Right lobe of liver (tissue), 6 donors: Measurements from ENCODE around the gene CDC42EP5. TPM values are rescaled to one million over a fixed set of nuclear protein-coding genes. Genes with fewer than 3 reads are reported as not detected.

Experiments used
- ATAC-seq, 4 donors: fragments of 200-7000 bp; cut with Tn5 transposase; one replicate each; pipeline ENCODE4 v1.9.1; 2020; ENCODE audit warnings: mild to moderate bottlenecking in 4 of 4, moderate library complexity in 4 of 4
- DNase-seq, 3 donors: peaks; one replicate each; pipeline ENCODE4 v3.0.0-alpha.2; 2020
- H3K27ac ChIP-seq, 3 donors: fragments of 200-600 bp; one replicate each; pipeline ENCODE4 v1.8.0; 2022
- H3K27me3 ChIP-seq, 2 donors: fragments of 200-600 bp; one replicate each; pipeline ENCODE4 v1.8.0; 2022
- H3K36me3 ChIP-seq, 4 donors: fragments of 200-600 bp; sonication (generic) in 1 of 4; one replicate each; pipeline versions ENCODE4 v1.5.1 to v1.8.0; 2017 to 2022; ENCODE audit warnings: control low read depth in 1 of 4
- H3K4me1 ChIP-seq, 4 donors: fragments of 200-600 bp; sonication (generic) in 1 of 4; one replicate each; pipeline versions ENCODE4 v1.5.1 to v1.8.0; 2017 to 2022; ENCODE audit warnings: control low read depth in 1 of 4
- H3K4me3 ChIP-seq, 3 donors: fragments of 200-600 bp; one replicate each; pipeline ENCODE4 v1.8.0; 2022
- H3K9me3 ChIP-seq, 4 donors: fragments of 200-600 bp; sonication (generic) in 1 of 4; one replicate each; pipeline versions ENCODE4 v1.5.1 to v1.8.0; 2017 to 2022; ENCODE audit warnings: control low read depth in 1 of 4
- CTCF ChIP-seq, 4 donors: fragments of 200-600 bp in 3 of 4; fragments of 450-650 bp in 1 of 4; IDR thresholded peaks; one replicate each; pipeline versions ENCODE4 v1.5.1 to v1.8.0; 2016 to 2022; ENCODE audit warnings: antibody characterized with exemption in 4 of 4, mild to moderate bottlenecking in 2 of 4
- POLR2A ChIP-seq: fragments of 450-650 bp; IDR thresholded peaks from one replicate; pipeline ENCODE4 v1.6.1; 2017; ENCODE audit warnings: antibody characterized with exemption, mild to moderate bottlenecking
- WGBS: methylation state at CpG from one replicate; pipeline ENCODE4 v1.1.6; 2018; ENCODE audit warnings: low coverage, low lambda C conversion rate; ENCODE audit not compliant: insufficient coverage; ENCODE audit errors: missing lambda C conversion rate; 5-methylcytosine and 5-hydroxymethylcytosine counted together
- intact Hi-C, 2 donors: fragments of 100-400 bp; cut with DNase I; formaldehyde crosslinking; loops; one replicate each; pipeline versions ENCODE4 v1.11.2 to v1.14.1; 2022
- total RNA-seq, 6 experiments: library from RNA; depleted of rRNA in 2 of 6; stranded (reverse); fragments of >200 nt in 2 of 6; fragmentation: NEBNext Ultra II Directional in 3 of 6; extraction: Animal tissue kit (Norgen Biotek cat#: 25700) in 3 of 6; gene quantifications; one replicate each; pipeline versions ENCODE4 v1.1.0 to v1.2.4, GENCODE V29; 2016 to 2023
- donor health status: DM: no; HTN: yes; CAD: no.
- donor health status: DM: no; HTN: no; CAD: no.
- donor health status: DM: no; HTN: no; CAD: no.
- donor health status: DM: no; HTN: yes; CAD: no.
- donor health status: DM: no; HTN: yes; CAD: no.

CDC42EP5 gene
- total RNA-seq, 6 experiments from 2014 or later, result 1.3 to 3.7 (median 2.0) TPM

- TF ChIP-seq POLR2A (no peak), CTCF (IDR thresholded peaks at IDR 0.05) (no peak)
- H3K36me3 ChIP-seq, result no peaks in the 10 kb centered on the region
- H3K9me3 ChIP-seq, result no peaks in the 10 kb centered on the region
- DNase-seq, result no peak
- no peak overlapping the region for H3K27ac ChIP-seq
- peaks cover 0 to 3% of the 10 kb centered on the region in 2 donors for H3K27me3 ChIP-seq
- ATAC-seq, result no peak
- WGBS, result 27% methylated on average over 5 of the region's 13 CpGs
- H3K4me1 ChIP-seq, result peaks cover 0 to 10% (median 0%) of the 10 kb centered on the region in 4 donors
- no peak overlapping the region for H3K4me3 ChIP-seq
- intact Hi-C loops, result no loop called here
Observed at GRCh38 chr19:54429545-54430227, 43.4 kb downstream of the CDC42EP5 start.

- no peak for TF ChIP-seq POLR2A
- no peak for TF ChIP-seq CTCF (IDR thresholded peaks at IDR 0.05)
- intact Hi-C loops, result no loop called here
- no peak overlapping the region for H3K4me3 ChIP-seq
- 36% methylated on average over 5 of the region's 8 CpGs for WGBS
- peaks cover 0 to 3% of the 10 kb centered on the region in 2 donors for H3K27me3 ChIP-seq
- ATAC-seq, result no peak
- H3K9me3 ChIP-seq, result no peaks in the 10 kb centered on the region
- H3K27ac ChIP-seq, result no peak overlapping the region
- DNase-seq, result no peak
- H3K4me1 ChIP-seq, result peaks cover 0 to 10% (median 0%) of the 10 kb centered on the region in 4 donors
- H3K36me3 ChIP-seq, result no peaks in the 10 kb centered on the region
Observed at GRCh38 chr19:54429176-54429495, 44.0 kb downstream of the CDC42EP5 start.

GRCh38 chr19:54428323-54429175 lies 44.5 kb downstream of the CDC42EP5 start:
- peaks cover 0 to 10% (median 0%) of the 10 kb centered on the region in 4 donors for H3K4me1 ChIP-seq
- DNase-seq, result no peak
- H3K36me3 ChIP-seq, result no peaks in the 10 kb centered on the region
- ATAC-seq, result no peak
- 75% methylated on average over 3 of the region's 11 CpGs for WGBS
- H3K4me3 ChIP-seq, result no peak overlapping the region
- no peaks in the 10 kb centered on the region for H3K9me3 ChIP-seq
- H3K27ac ChIP-seq, result no peak overlapping the region
- intact Hi-C loops, result no loop called here
- no peak for TF ChIP-seq POLR2A
- peaks cover 0 to 3% of the 10 kb centered on the region in 2 donors for H3K27me3 ChIP-seq

GRCh38 chr19:54427586-54427985 lies 45.5 kb downstream of the CDC42EP5 start:
- H3K9me3 ChIP-seq, result no peaks in the 10 kb centered on the region
- DNase-seq, result no peak
- no peak overlapping the region for H3K27ac ChIP-seq
- no peak for TF ChIP-seq POLR2A
- TF ChIP-seq CTCF (IDR thresholded peaks at IDR 0.05), result no peak
- intact Hi-C loops, result no loop called here
- H3K27me3 ChIP-seq, result peaks cover 0 to 3% of the 10 kb centered on the region in 2 donors
- peaks cover 0 to 10% (median 0%) of the 10 kb centered on the region in 4 donors for H3K4me1 ChIP-seq
- 65% methylated on average over 3 of the region's 11 CpGs for WGBS
- no peak for ATAC-seq
- H3K4me3 ChIP-seq, result no peak overlapping the region
- no peaks in the 10 kb centered on the region for H3K36me3 ChIP-seq
